H1 (cell line): ENCODE data around the gene CCNK. TPM values are rescaled to one million over a fixed set of nuclear protein-coding genes. Genes with fewer than 3 reads are reported as not detected.

ENCODE experiments used
- CTCF ChIA-PET: fragments of 300-600 bp; sonication (Branson Sonifier 250); formaldehyde crosslinking; loops from one replicate; lab custom pipeline; 2021; ENCODE audit not compliant: partially characterized antibody; lab: Charles Lee
- POLR2A ChIA-PET: fragments of 300-600 bp; sonication (Branson Sonifier 250); formaldehyde crosslinking; loops from one replicate; lab custom pipeline; 2021; ENCODE audit warnings: inconsistent platforms; ENCODE audit not compliant: partially characterized antibody; lab: Charles Lee
- DNase-seq, 2 experiments: peaks; one replicate each; pipeline versions ENCODE4 v3.0.0 to v3.0.0-alpha.2; 2010 to 2022; ENCODE audit warnings: low spot score in 2 of 2, low read depth in 1 of 2, mixed read lengths in 1 of 2
- FAIRE-seq: peaks from 2 replicates; lab custom pipeline; 2011; peaks lifted over from hg19 to GRCh38; lab: Jason Lieb, UNC
- H2AFZ ChIP-seq: 2 replicates; pipeline ENCODE4 v1.8.1; 2012; ENCODE audit warnings: low read length, inconsistent platforms
- H2AK5ac ChIP-seq: 2 replicates; pipeline ENCODE4 v1.6.1; 2013; ENCODE audit warnings: low read depth, low read length
- H2BK120ac ChIP-seq: replicated peaks from 2 replicates; pipeline ENCODE3; 2013; ENCODE audit warnings: low read depth, low read length, inconsistent platforms
- H2BK12ac ChIP-seq: 2 replicates; pipeline ENCODE4 v1.6.1; 2013; ENCODE audit warnings: low read depth, low read length
- H2BK15ac ChIP-seq: 2 replicates; pipeline ENCODE4 v1.6.1; 2013; ENCODE audit warnings: low read length
- H2BK20ac ChIP-seq: 2 replicates; pipeline ENCODE4 v1.6.1; 2013; ENCODE audit warnings: low read length
- H2BK5ac ChIP-seq: 2 replicates; pipeline ENCODE4 v1.6.1; 2013; ENCODE audit warnings: low read depth, low read length
- H3K14ac ChIP-seq: 2 replicates; pipeline ENCODE4 v1.6.1; 2013; ENCODE audit warnings: inconsistent platforms; ENCODE audit not compliant: insufficient read length
- H3K18ac ChIP-seq: 2 replicates; pipeline ENCODE4 v1.6.1; 2013; ENCODE audit warnings: low read length; ENCODE audit errors: extremely low read depth
- H3K23ac ChIP-seq: 2 replicates; pipeline ENCODE4 v1.6.1; 2013; ENCODE audit warnings: inconsistent platforms; ENCODE audit not compliant: insufficient read length
- H3K23me2 ChIP-seq: 2 replicates; pipeline ENCODE4 v1.6.1; 2013; ENCODE audit warnings: low read depth, low read length
- H3K27ac ChIP-seq: 2 replicates; pipeline ENCODE4 v1.6.1; 2011; ENCODE audit warnings: low read depth, low read length, inconsistent platforms
- H3K27me3 ChIP-seq, 4 experiments: replicated peaks in 1 of 4; 1 replicate in 1 of 4; 2 replicates in 3 of 4; pipeline versions ENCODE4 v1.6.1 to v1.8.1; 2011 to 2013; ENCODE audit warnings: low read length in 3 of 4, mild to moderate bottlenecking in 3 of 4, inconsistent platforms in 2 of 4, mixed read lengths in 2 of 4, moderate library complexity in 1 of 4; ENCODE audit not compliant: control insufficient read depth in 3 of 4, insufficient read depth in 3 of 4; ENCODE audit errors: extremely low read depth in 1 of 4
- H3K36me3 ChIP-seq, 4 experiments: 2 replicates each; pipeline versions ENCODE4 v1.6.1 to v1.8.1; 2011 to 2013; ENCODE audit warnings: mild to moderate bottlenecking in 4 of 4, low read length in 3 of 4, moderate library complexity in 2 of 4, control low read depth in 1 of 4, inconsistent platforms in 1 of 4; ENCODE audit not compliant: insufficient read depth in 4 of 4, control insufficient read depth in 2 of 4
- H3K4ac ChIP-seq: replicated peaks from 2 replicates; pipeline ENCODE3; 2013; ENCODE audit warnings: low read length, low read depth, mixed read lengths, inconsistent platforms; ENCODE audit not compliant: insufficient read length
- H3K4me1 ChIP-seq, 4 experiments: replicated peaks in 1 of 4; 1 replicate in 1 of 4; 2 replicates in 3 of 4; pipeline versions ENCODE4 v1.6.1 to v1.8.1; 2011 to 2013; ENCODE audit warnings: low read length in 3 of 4, inconsistent platforms in 2 of 4, mixed read lengths in 1 of 4; ENCODE audit not compliant: insufficient read depth in 4 of 4, control insufficient read depth in 3 of 4
- H3K4me2 ChIP-seq, 2 experiments: 2 replicates each; pipeline versions ENCODE4 v1.6.1 to v1.8.1; 2011 to 2013; ENCODE audit warnings: low read depth in 2 of 2, low read length in 2 of 2, control low read depth in 1 of 2, inconsistent platforms in 1 of 2, mild to moderate bottlenecking in 1 of 2; ENCODE audit not compliant: insufficient read depth in 1 of 2
- H3K4me3 ChIP-seq, 4 experiments: fragments of 200-600, 300-600 bp in 1 of 4; sonication (generic), shearing (Covaris generic), sonication (Bioruptor Twin) in 1 of 4; 2 replicates each; pipeline versions ENCODE4 v1.5.1 to v1.8.1; 2011 to 2016; ENCODE audit warnings: low read length in 4 of 4, low read depth in 3 of 4, control low read depth in 2 of 4, inconsistent platforms in 2 of 4, mild to moderate bottlenecking in 2 of 4, mixed read lengths in 1 of 4, moderate library complexity in 1 of 4; ENCODE audit not compliant: insufficient read depth in 2 of 4; ENCODE audit errors: extremely low read depth in 1 of 4
- H3K56ac ChIP-seq: replicated peaks from 2 replicates; pipeline ENCODE3; 2013; ENCODE audit warnings: low read depth, mild to moderate bottlenecking, mixed read lengths, low read length, inconsistent platforms; ENCODE audit not compliant: insufficient read length
- H3K79me1 ChIP-seq: 2 replicates; pipeline ENCODE4 v1.6.1; 2013; ENCODE audit warnings: low read depth, low read length, control low read depth
- H3K79me2 ChIP-seq, 2 experiments: 2 replicates each; pipeline versions ENCODE4 v1.6.1 to v1.8.1; 2012 to 2013; ENCODE audit warnings: low read length in 2 of 2, mild to moderate bottlenecking in 2 of 2, inconsistent platforms in 1 of 2; ENCODE audit not compliant: insufficient read depth in 2 of 2, control insufficient read depth in 1 of 2
- H3K9ac ChIP-seq, 4 experiments: replicated peaks in 1 of 4; 1 replicate in 1 of 4; 2 replicates in 3 of 4; pipeline versions ENCODE4 v1.6.1 to v1.8.1; 2011 to 2013; ENCODE audit warnings: low read depth in 3 of 4, low read length in 3 of 4, control low read depth in 2 of 4, mild to moderate bottlenecking in 2 of 4, moderate library complexity in 2 of 4, inconsistent platforms in 1 of 4; ENCODE audit errors: extremely low read depth in 1 of 4
- H3K9me3 ChIP-seq, 2 experiments: 2 replicates each; pipeline versions ENCODE4 v1.6.1 to v1.8.1; 2012 to 2013; ENCODE audit warnings: mild to moderate bottlenecking in 2 of 2, moderate library complexity in 2 of 2, control low read depth in 1 of 2, inconsistent platforms in 1 of 2, low read depth in 1 of 2, low read length in 1 of 2, mixed read lengths in 1 of 2; ENCODE audit not compliant: insufficient read depth in 2 of 2
- H4K20me1 ChIP-seq, 2 experiments: replicated peaks in 1 of 2; 2 replicates each; pipeline versions ENCODE3 to v1.8.1; 2011 to 2013; ENCODE audit warnings: inconsistent platforms in 2 of 2, low read length in 2 of 2, mild to moderate bottlenecking in 1 of 2; ENCODE audit not compliant: insufficient read depth in 2 of 2, control insufficient read depth in 1 of 2
- H4K5ac ChIP-seq: 2 replicates; pipeline ENCODE4 v1.6.1; 2013; ENCODE audit warnings: low read length, low read depth, mixed read lengths, inconsistent platforms; ENCODE audit not compliant: insufficient read length
- H4K8ac ChIP-seq: 2 replicates; pipeline ENCODE4 v1.8.0; 2013; ENCODE audit warnings: mild to moderate bottlenecking, moderate library complexity, low read length, inconsistent platforms; ENCODE audit not compliant: insufficient read depth; ENCODE audit errors: extremely low read depth
- H4K91ac ChIP-seq: replicated peaks from 2 replicates; pipeline ENCODE3; 2013; ENCODE audit warnings: low read length, mixed read lengths, inconsistent platforms; ENCODE audit not compliant: insufficient read length
- EGR1 ChIP-seq: IDR thresholded peaks from 2 replicates; pipeline ENCODE4 v1.6.1; 2011; ENCODE audit warnings: low read depth, low read length, borderline replicate concordance
- NANOG ChIP-seq: IDR thresholded peaks from 2 replicates; pipeline ENCODE4 v1.6.1; 2011; ENCODE audit warnings: low read length, low read depth, mild to moderate bottlenecking, inconsistent platforms; ENCODE audit not compliant: insufficient read depth, poor library complexity, severe bottlenecking
- POLR2AphosphoS5 ChIP-seq: IDR thresholded peaks from 2 replicates; pipeline ENCODE4 v1.6.1; 2011; ENCODE audit warnings: low read depth, low read length
- RAD21 ChIP-seq, 2 experiments: IDR thresholded peaks in 1 of 2; conservative IDR thresholded peaks in 1 of 2; 2 replicates each; pipeline ENCODE4 v1.6.1; 2011; ENCODE audit warnings: low read depth in 2 of 2, low read length in 2 of 2, improper control_type of control experiment in 1 of 2, inconsistent platforms in 1 of 2, mild to moderate bottlenecking in 1 of 2, moderate library complexity in 1 of 2
- RBBP5 ChIP-seq: IDR thresholded peaks from 2 replicates; pipeline ENCODE4 v1.7.1; 2012; ENCODE audit warnings: low read depth, mild to moderate bottlenecking, inconsistent platforms, low read length, moderate library complexity, borderline replicate concordance
- SAP30 ChIP-seq: fragments of 300-600 bp; sonication (generic); IDR thresholded peaks from 2 replicates; pipeline ENCODE4 v1.7.1; 2012; ENCODE audit warnings: low read length, moderate library complexity, mild to moderate bottlenecking, inconsistent platforms; ENCODE audit not compliant: insufficient read depth, insufficient replicate concordance
- SIN3A ChIP-seq, 2 experiments: IDR thresholded peaks in 1 of 2; conservative IDR thresholded peaks in 1 of 2; 2 replicates each; pipeline ENCODE4 v1.6.1; 2011 to 2012; ENCODE audit warnings: low read length in 2 of 2, improper control_type of control experiment in 1 of 2, low read depth in 1 of 2, mild to moderate bottlenecking in 1 of 2
- WGBS, 2 experiments: shearing (Covaris generic) in 1 of 2; methylation state at CpG; one replicate each; pipeline versions ENCODE4 v1.1.6 to v1.1.7; 2013 to 2015; ENCODE audit warnings: low lambda C conversion rate in 2 of 2, mixed read lengths in 2 of 2, inconsistent platforms in 1 of 2, low coverage in 1 of 2, missing lambda C conversion rate in 1 of 2; ENCODE audit not compliant: insufficient replicate concordance in 2 of 2, insufficient coverage in 1 of 2, insufficient read length in 1 of 2; ENCODE audit errors: extremely low coverage in 1 of 2, missing lambda C conversion rate in 1 of 2; 5-methylcytosine and 5-hydroxymethylcytosine counted together
- polyA plus RNA-seq, 7 experiments: library from polyadenylated mRNA; depleted of rRNA in 3 of 7; stranded (reverse) in 5 of 7; unstranded in 2 of 7; fragments of >200 nt in 5 of 7; fragments of 200-250 nt in 2 of 7; gene quantifications; 1 replicate in 5 of 7; 2 replicates in 1 of 7; 4 replicates in 1 of 7; pipeline versions ENCODE4 v1.2.1 to v1.2.3, GENCODE V29; 2011 to 2013; ENCODE audit warnings: missing spikeins in 2 of 7, mixed read lengths in 2 of 7
- total RNA-seq: library from RNA; stranded (reverse); fragmentation: NEBNext Ultra II Directional; extraction: Animal tissue kit (Norgen Biotek cat#: 25700); gene quantifications from 2 replicates; pipeline ENCODE4 v1.2.1, GENCODE V29; 2021

CCNK gene
- total and polyA plus RNA-seq, 2 of the 8 experiments (the other 6 are each of a cell fraction or from before 2014, with no cell fraction given): 10.7 to 82.7 TPM

GRCh38 chr14:99507860-99508640, 26.8 kb downstream of the CCNK start:
- H4K91ac ChIP-seq: no peak overlapping the region
- no peak overlapping the region for H2BK120ac ChIP-seq
- no peak overlapping the region for H2BK20ac ChIP-seq
- no peak for DNase-seq
- 0 out of 2 replicates have a peak overlapping the region, but pooled peaks have one; percentile 8 for H4K8ac ChIP-seq
- no peak overlapping the region for H3K27ac ChIP-seq
- H3K23ac ChIP-seq: no peak overlapping the region
- H2AK5ac ChIP-seq: no peak overlapping the region
- H4K20me1 ChIP-seq: peaks cover 2 to 7% of the 10 kb centered on the region in 2 experiments
- WGBS, 2 experiments: 90% methylated on average over 13 of the region's 13 CpGs; no CpG with 5 or more reads in 1 of the 2 experiments
- H3K4me2 ChIP-seq: no peak overlapping the region
- peaks cover 0 to 16% (median 3%) of the 10 kb centered on the region in 4 experiments; a peak in 4 of 7 replicates for H3K4me1 ChIP-seq
- H3K9ac ChIP-seq: no peak overlapping the region
- no peaks in the 10 kb centered on the region for H3K79me2 ChIP-seq
- ChIA-PET POLR2A (interaction anchor here (1.1 kb wide), 1 partner anchor 27 kb away, joined by 4 read pairs; the partner anchor contains the start of genes CCNK and SETD3), CTCF (interaction anchor here (1.1 to 1.8 kb wide), 3 partner anchors 16 to 120 kb away, joined by 3 to 5 read pairs (median 4); partner anchors contain the start of gene CCDC85C)
- H3K9me3 ChIP-seq: no peaks in the 10 kb centered on the region
- no peak for FAIRE-seq
- H2BK15ac ChIP-seq: no peak overlapping the region
- H4K5ac ChIP-seq: no peak overlapping the region
- H3K36me3 ChIP-seq: peaks cover 25 to 67% (median 39%) of the 10 kb centered on the region in 4 experiments
- no peak overlapping the region for H2BK12ac ChIP-seq
- no peak overlapping the region for H3K14ac ChIP-seq
- TF ChIP-seq EGR1 (no peak), RAD21 (IDR thresholded peaks at IDR 0.05 in 1 of 2, conservative IDR thresholded peaks at IDR 0.05 in 1 of 2; ENCODE audit: low read depth in 2 of 2, low read length in 2 of 2) (no peak), NANOG (no peak), SIN3A (conservative IDR thresholded peaks at IDR 0.05 in 1 of 2, IDR thresholded peaks at IDR 0.05 in 1 of 2; ENCODE audit: low read depth in 1 of 2, low read length in 2 of 2) (no peak), RBBP5 (no peak), SAP30 (no peak), POLR2AphosphoS5 (no peak)
- no peaks in the 10 kb centered on the region; a peak in 1 of 7 replicates for H3K27me3 ChIP-seq
- no peak overlapping the region; the same call in 1 of the 2 replicates for H2BK5ac ChIP-seq
- H3K18ac ChIP-seq: no peak overlapping the region
- no peak overlapping the region for H3K4me3 ChIP-seq
- no peak overlapping the region for H2AFZ ChIP-seq
- no peaks in the 10 kb centered on the region; the same call in none of the 2 replicates for H3K79me1 ChIP-seq
- H3K56ac ChIP-seq: no peak overlapping the region
- no peak overlapping the region for H3K4ac ChIP-seq
- no peaks in the 10 kb centered on the region for H3K23me2 ChIP-seq
